ENCODE results near the gene ZDHHC12. TPM values are rescaled to one million over a fixed set of nuclear protein-coding genes. Genes with fewer than 3 reads are reported as not detected.

ZDHHC12 gene
- total and polyA plus RNA-seq, 2 of the 8 experiments (the other 6 are each of a cell fraction or from before 2014, with no cell fraction given): 35.0 to 93.8 TPM

DNA sequence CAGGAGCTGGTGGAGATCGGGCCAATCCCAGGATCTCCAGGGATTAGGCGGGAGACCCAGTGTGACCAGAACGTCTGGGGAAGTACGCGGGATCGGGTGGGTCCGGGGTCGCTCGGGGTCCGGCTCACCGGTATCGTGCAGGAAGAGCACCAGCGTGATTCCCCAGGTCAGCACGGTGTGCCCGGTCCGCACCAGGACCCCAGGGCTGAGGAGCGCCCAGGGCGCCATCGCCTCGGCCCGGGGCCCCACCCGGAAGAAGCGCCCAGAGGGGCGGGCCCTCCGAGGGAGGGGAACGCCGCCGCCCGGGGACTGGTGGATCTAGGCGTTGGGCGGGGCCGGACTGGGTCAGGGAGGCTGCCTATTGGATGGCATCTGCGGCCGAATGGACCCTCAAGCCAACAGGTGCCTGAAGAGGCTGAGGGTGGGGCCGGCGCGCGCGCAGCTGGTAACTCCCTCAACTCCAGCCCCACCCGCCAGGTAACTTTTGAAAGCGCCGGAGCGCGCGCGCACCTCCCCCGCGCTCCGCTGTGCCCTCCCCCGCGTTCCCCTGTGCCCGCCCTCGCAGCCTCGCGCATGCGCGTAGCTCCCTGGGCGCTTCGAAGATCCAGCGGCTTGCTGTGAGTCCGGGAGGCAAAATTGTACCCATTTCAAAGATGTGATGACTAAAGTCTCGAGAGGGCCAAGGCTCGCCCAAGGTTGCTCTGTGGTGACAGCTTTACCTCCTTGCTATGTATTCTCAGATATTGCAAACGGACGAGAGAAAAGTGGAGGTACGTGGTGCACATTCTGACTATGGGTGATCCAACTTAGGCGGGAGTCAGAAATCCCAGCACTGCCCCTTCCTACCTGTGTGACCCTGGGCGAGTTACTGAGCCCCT lies at the start of gene ZDHHC12 (continued):
- TF ChIP-seq, protein P1, sequence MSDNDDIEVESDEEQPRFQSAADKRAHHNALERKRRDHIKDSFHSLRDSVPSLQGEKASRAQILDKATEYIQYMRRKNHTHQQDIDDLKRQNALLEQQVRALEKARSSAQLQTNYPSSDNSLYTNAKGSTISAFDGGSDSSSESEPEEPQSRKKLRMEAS (IDR thresholded peaks at IDR 0.05): peak; percentile 66; the same call in 1 of the 2 replicates
- TF ChIP-seq KDM5A (IDR thresholded peaks at IDR 0.05; ENCODE audit: low read length) (no peak), KDM4A (IDR thresholded peaks at IDR 0.05; ENCODE audit: low read depth, low read length, severe bottlenecking) (peak; percentile 81), TAF7 (optimal IDR thresholded peaks at IDR 0.05; ENCODE audit: borderline replicate concordance, low read depth, low read length) (peak; percentile 57), TBP (IDR thresholded peaks at IDR 0.05; ENCODE audit: low read depth, low read length) (peak; percentile 14; the same call in 1 of the 2 replicates), TAF1 (IDR thresholded peaks at IDR 0.05; ENCODE audit: low read depth, low read length) (peak; percentile 62; the same call in 1 of the 2 replicates), SP2 (IDR thresholded peaks at IDR 0.05; ENCODE audit: low read length) (peak; percentile 24; the same call in 1 of the 2 replicates), KDM1A (IDR thresholded peaks at IDR 0.05; ENCODE audit: borderline replicate concordance, low read length) (peak; percentile 100), ASH2L (IDR thresholded peaks at IDR 0.05; ENCODE audit: low read length) (peak; percentile 35), NRF1 (IDR thresholded peaks at IDR 0.05; ENCODE audit: low read depth, low read length) (peak; percentile 92), HDAC2 (IDR thresholded peaks at IDR 0.05; ENCODE audit: borderline replicate concordance in 1 of 2, low read depth in 2 of 2, low read length in 2 of 2) (peak in 1 of 2 experiments; percentile 100; a peak in 2 of 4 replicates), SIX5 (IDR thresholded peaks at IDR 0.05; ENCODE audit: low read depth, low read length) (no peak), CREB1 (IDR thresholded peaks at IDR 0.05) (0 out of 2 replicates have a peak, but pooled peaks have one; percentile 3), EGR1 (IDR thresholded peaks at IDR 0.05; ENCODE audit: borderline replicate concordance, low read depth, low read length) (peak; percentile 97), POLR2AphosphoS5 (IDR thresholded peaks at IDR 0.05; ENCODE audit: low read depth, low read length) (peak; percentile 42; the same call in 1 of the 2 replicates)
- TF ChIP-seq, protein P2, sequence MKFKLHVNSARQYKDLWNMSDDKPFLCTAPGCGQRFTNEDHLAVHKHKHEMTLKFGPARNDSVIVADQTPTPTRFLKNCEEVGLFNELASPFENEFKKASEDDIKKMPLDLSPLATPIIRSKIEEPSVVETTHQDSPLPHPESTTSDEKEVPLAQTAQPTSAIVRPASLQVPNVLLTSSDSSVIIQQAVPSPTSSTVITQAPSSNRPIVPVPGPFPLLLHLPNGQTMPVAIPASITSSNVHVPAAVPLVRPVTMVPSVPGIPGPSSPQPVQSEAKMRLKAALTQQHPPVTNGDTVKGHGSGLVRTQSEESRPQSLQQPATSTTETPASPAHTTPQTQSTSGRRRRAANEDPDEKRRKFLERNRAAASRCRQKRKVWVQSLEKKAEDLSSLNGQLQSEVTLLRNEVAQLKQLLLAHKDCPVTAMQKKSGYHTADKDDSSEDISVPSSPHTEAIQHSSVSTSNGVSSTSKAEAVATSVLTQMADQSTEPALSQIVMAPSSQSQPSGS (IDR thresholded peaks at IDR 0.05; ENCODE audit: low read length): 0 out of 2 replicates have a peak, but pooled peaks have one; percentile 93
- TF ChIP-seq, protein P3, sequence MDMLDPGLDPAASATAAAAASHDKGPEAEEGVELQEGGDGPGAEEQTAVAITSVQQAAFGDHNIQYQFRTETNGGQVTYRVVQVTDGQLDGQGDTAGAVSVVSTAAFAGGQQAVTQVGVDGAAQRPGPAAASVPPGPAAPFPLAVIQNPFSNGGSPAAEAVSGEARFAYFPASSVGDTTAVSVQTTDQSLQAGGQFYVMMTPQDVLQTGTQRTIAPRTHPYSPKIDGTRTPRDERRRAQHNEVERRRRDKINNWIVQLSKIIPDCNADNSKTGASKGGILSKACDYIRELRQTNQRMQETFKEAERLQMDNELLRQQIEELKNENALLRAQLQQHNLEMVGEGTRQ (IDR thresholded peaks at IDR 0.05; ENCODE audit: low read length): no peak
- TF ChIP-seq, protein P4, sequence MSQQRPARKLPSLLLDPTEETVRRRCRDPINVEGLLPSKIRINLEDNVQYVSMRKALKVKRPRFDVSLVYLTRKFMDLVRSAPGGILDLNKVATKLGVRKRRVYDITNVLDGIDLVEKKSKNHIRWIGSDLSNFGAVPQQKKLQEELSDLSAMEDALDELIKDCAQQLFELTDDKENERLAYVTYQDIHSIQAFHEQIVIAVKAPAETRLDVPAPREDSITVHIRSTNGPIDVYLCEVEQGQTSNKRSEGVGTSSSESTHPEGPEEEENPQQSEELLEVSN (IDR thresholded peaks at IDR 0.05): peak; percentile 48; the same call in 1 of the 2 replicates

Measured in H1 (cell line).